ENCODE measurements around the gene WDR36. TPM values are rescaled to one million over a fixed set of nuclear protein-coding genes. Genes with fewer than 3 reads are reported as not detected.

WDR36 gene
- total and polyA plus RNA-seq, 10 of the 15 experiments (the other 5 are each of a cell fraction or from before 2014, with no cell fraction given), result 13.3 to 61.8 (median 47.0) TPM

- no peak for TF ChIP-seq ZNF687 (IDR thresholded peaks at IDR 0.05)
- TF ChIP-seq CEBPB (IDR thresholded peaks at IDR 0.05; ENCODE audit: borderline replicate concordance in 1 of 2, low read depth in 2 of 2, low read length in 2 of 2), result no peak
Observed at GRCh38 chr5:111131356-111131755, 39.2 kb downstream of the WDR36 start (continued).

- Histone ChIP-seq H3K9ac (ENCODE audit: control insufficient read depth, insufficient read depth, low read length) (no peak overlapping the region), H3K4me2 (ENCODE audit: control insufficient read depth, insufficient read depth) (no peak overlapping the region), H2AFZ (ENCODE audit: control insufficient read depth, low read depth, low read length) (no peak overlapping the region), H3K27me3 (replicated peaks in 1 of 2; ENCODE audit: control insufficient read depth in 2 of 2, insufficient read depth in 2 of 2, low read length in 1 of 2) (no peaks in the 10 kb centered on the region), H3K36me3 (ENCODE audit: control insufficient read depth in 2 of 2, insufficient read depth in 2 of 2, low read length in 1 of 2) (no peaks in the 10 kb centered on the region; a peak in 1 of 4 replicates), H3K4me1 (ENCODE audit: control insufficient read depth, insufficient read depth, low read length) (peaks cover 4% of the 10 kb centered on the region; the same call in 1 of the 2 replicates), H3K9me3 (replicated peaks; ENCODE audit: control insufficient read depth, insufficient read depth, low read length) (no peaks in the 10 kb centered on the region), H3K79me2 (ENCODE audit: control insufficient read depth, insufficient read depth, low read length) (no peaks in the 10 kb centered on the region), H4K20me1 (ENCODE audit: control insufficient read depth, insufficient read depth) (no peaks in the 10 kb centered on the region), H3K27ac (ENCODE audit: control insufficient read depth, insufficient read depth) (no peak overlapping the region), H3K4me3 (no peak overlapping the region)
- in situ Hi-C loops (cut with MboI), result no loop called here
- ATAC-seq (no peak), DNase-seq (ENCODE audit: low read depth, low spot score) (no peak), FAIRE-seq (no peak)
- intact Hi-C loops (cut with micrococcal nuclease; ENCODE audit: unreplicated experiment), result no loop called here
- ChIA-PET POLR2A (no interaction called here), CTCF (interaction anchor here (0.6 kb wide), 1 partner anchor 184 kb away, joined by 3 read pairs; no protein-coding TSS in a partner anchor), RAD21 (ENCODE audit: unreplicated experiment) (no interaction called here), SMC1A (ENCODE audit: uncharacterized antibody, unreplicated experiment) (interaction anchor here (0.8 kb wide), 1 partner anchor 39 kb away, joined by 3 read pairs; no protein-coding TSS in a partner anchor)
- WGBS (ENCODE audit: insufficient coverage, insufficient replicate concordance, low lambda C conversion rate, missing lambda C conversion rate), result 50% methylated on average over 1 of the region's 1 CpG
- no TSS peak for BruUV-seq (replicated peaks)
- no peak for TF ChIP-seq TARDBP (IDR thresholded peaks at IDR 0.05; ENCODE audit: borderline replicate concordance)
- no peak for TF ChIP-seq EGR1 (IDR thresholded peaks at IDR 0.05; ENCODE audit: borderline replicate concordance in 1 of 2, low read depth in 2 of 2, low read length in 2 of 2)
- TF ChIP-seq CBX3 (IDR thresholded peaks at IDR 0.05; ENCODE audit: borderline replicate concordance, low read depth), result no peak
- TF ChIP-seq MYB (IDR thresholded peaks at IDR 0.05; ENCODE audit: borderline replicate concordance, low read depth, low read length), result no peak
- no peak for TF ChIP-seq ZNF217 (IDR thresholded peaks at IDR 0.05)
- TF ChIP-seq BHLHE40 (IDR thresholded peaks at IDR 0.05; ENCODE audit: borderline replicate concordance in 1 of 2, low read depth in 2 of 2, low read length in 1 of 2), result no peak
- no peak for TF ChIP-seq ZNF592 (IDR thresholded peaks at IDR 0.05)
- TF ChIP-seq ZSCAN29 (IDR thresholded peaks at IDR 0.05), result no peak
- no peak for TF ChIP-seq CEBPZ (IDR thresholded peaks at IDR 0.05; ENCODE audit: low read depth, low read length)
Observed at GRCh38 chr5:111132076-111132475, 39.9 kb downstream of the WDR36 start.

All from GM12878 (cell line).